SK-N-MC (cell line): ENCODE results near the gene RGS19.

Source experiments
- EZH2 ChIP-seq: fragments of 200-600 bp; sonication (generic); IDR thresholded peaks from one replicate; pipeline ENCODE4 v1.6.1; 2017; ENCODE audit warnings: antibody characterized with exemption
- POLR2AphosphoS5 ChIP-seq: IDR thresholded peaks from 2 replicates; pipeline ENCODE4 v1.6.1; 2012; ENCODE audit warnings: mild to moderate bottlenecking, low read depth, low read length, borderline replicate concordance

- TF ChIP-seq EZH2 = no peak
- no peak for TF ChIP-seq POLR2AphosphoS5
Measured at GRCh38 chr20:64091340-64091739, 12.0 kb upstream of the RGS19 start.
